ENCODE results near the gene AMOTL1. TPM values are rescaled to one million over a fixed set of nuclear protein-coding genes. Genes with fewer than 3 reads are reported as not detected.
A peak's percentile ranks its signal among the peaks of the same experiment; 100 is the strongest.

The AMOTL1 gene
- total and polyA plus RNA-seq, 5 donors from 2014 or later, result 0.20 to 0.67 (median 0.40) TPM; not detected in 1

DNA sequence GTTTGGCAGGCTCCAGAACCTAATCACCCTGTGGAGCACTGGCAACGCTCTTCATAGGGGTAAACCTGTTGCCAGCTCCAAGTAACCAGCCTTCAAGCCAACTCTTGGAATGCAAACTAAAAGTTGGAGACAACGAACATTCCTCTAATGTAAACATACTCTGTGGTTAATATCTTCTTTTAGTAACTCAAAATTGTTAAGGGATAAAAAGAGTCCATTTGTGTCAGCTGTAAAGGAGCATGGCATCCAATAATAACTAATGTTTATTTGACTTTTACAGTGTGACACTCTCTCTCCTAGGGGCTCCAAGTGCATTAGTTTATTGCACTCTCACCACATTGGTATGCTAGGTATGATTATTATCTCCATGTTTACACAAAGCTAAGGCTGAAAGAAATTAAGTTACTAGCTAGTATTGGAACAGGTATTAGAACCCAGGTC is 31.0 kb upstream of the AMOTL1 start:
- H3K9me3 Mint-ChIP-seq, result no peaks in the 10 kb centered on the region
- no peak for ATAC-seq (ENCODE audit: low read depth in 2 of 2)
- peaks cover 27% of the 10 kb centered on the region for H3K27me3 ChIP-seq (ENCODE audit: control insufficient read depth, insufficient read depth, low read length)
- no peak overlapping the region for H3K4me3 Mint-ChIP-seq
- no peak overlapping the region for H3K4me3 ChIP-seq (ENCODE audit: low read depth, low read length)
- DNase-seq, result no peak
- H3K4me1 Mint-ChIP-seq, result peaks cover 0 to 13% (median 4%) of the 10 kb centered on the region in 4 donors
- peaks cover 24% of the 10 kb centered on the region for H3K27me3 Mint-ChIP-seq
- H3K36me3 ChIP-seq (ENCODE audit: control insufficient read depth, insufficient read depth, low read length), result no peaks in the 10 kb centered on the region
- no peak overlapping the region for H3K27ac Mint-ChIP-seq
- peaks cover 14% of the 10 kb centered on the region for H3K4me1 ChIP-seq (ENCODE audit: control insufficient read depth, insufficient read depth, low read length, poor library complexity, severe bottlenecking)
- H3K36me3 Mint-ChIP-seq, result no peaks in the 10 kb centered on the region
- H3K27ac ChIP-seq (ENCODE audit: insufficient read depth, low read length, poor library complexity, severe bottlenecking), result no peak overlapping the region
- no peaks in the 10 kb centered on the region for H3K9me3 ChIP-seq (ENCODE audit: control insufficient read depth in 2 of 2, low read length in 2 of 2)

DNA sequence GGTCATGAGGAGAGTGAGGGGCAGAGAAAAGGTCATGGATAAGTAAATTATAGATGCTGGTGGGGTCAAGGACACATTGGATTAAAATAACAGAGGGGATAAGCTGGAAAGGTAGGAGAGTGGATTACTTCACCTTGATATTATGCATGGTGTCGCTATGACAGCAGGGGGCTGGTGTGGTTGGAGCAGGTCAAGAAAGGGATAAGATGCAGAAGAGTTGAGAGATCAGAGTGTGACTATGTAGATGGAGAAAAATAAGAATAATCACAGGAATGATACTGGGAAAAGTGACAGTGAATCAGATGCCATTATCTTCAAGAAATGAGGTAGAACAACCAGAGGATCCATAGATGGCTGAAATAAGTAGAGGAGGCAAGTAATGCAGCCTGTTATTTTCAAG is 29.4 kb upstream of the AMOTL1 start:
- Mint-ChIP-seq H3K9me3 (no peaks in the 10 kb centered on the region), H3K4me3 (no peak overlapping the region), H3K36me3 (no peaks in the 10 kb centered on the region), H3K27me3 (peaks cover 28% of the 10 kb centered on the region), H3K4me1 (peaks cover 0 to 13% (median 4%) of the 10 kb centered on the region in 4 donors), H3K27ac (no peak overlapping the region)
- H3K27ac ChIP-seq (ENCODE audit: insufficient read depth, low read length, poor library complexity, severe bottlenecking), result no peak overlapping the region
- H3K9me3 ChIP-seq (ENCODE audit: control insufficient read depth in 2 of 2, low read length in 2 of 2), result no peaks in the 10 kb centered on the region
- no peak overlapping the region for H3K4me3 ChIP-seq (ENCODE audit: low read depth, low read length)
- no peak for ATAC-seq (ENCODE audit: low read depth in 2 of 2)
- H3K27me3 ChIP-seq (ENCODE audit: control insufficient read depth, insufficient read depth, low read length), result peaks cover 34% of the 10 kb centered on the region
- H3K36me3 ChIP-seq (ENCODE audit: control insufficient read depth, insufficient read depth, low read length), result no peaks in the 10 kb centered on the region
- H3K4me1 ChIP-seq (ENCODE audit: control insufficient read depth, insufficient read depth, low read length, poor library complexity, severe bottlenecking), result peaks cover 14% of the 10 kb centered on the region
- no peak for DNase-seq

DNA sequence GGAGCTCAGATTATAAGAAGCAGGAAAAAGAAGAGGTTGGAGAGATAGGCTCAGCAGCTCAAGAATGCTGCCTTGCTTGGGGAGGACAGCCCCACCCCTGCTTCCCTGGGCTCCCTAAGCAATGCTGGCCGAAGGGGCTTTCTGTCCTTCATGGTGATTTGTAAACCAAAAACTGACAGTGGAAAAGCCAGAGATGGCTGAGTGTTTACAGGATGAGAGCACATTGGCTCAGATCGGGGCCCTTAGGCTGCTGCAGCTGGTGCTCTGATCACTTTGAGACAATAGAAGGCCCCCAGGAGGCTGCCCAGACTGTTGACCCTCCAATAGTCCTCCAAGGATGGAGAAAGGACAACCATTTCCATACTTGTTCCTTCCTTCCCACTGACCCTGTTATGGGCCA is 28.8 kb upstream of the AMOTL1 start:
- peaks cover 14% of the 10 kb centered on the region for H3K4me1 ChIP-seq (ENCODE audit: control insufficient read depth, insufficient read depth, low read length, poor library complexity, severe bottlenecking)
- no peak overlapping the region for H3K4me3 ChIP-seq (ENCODE audit: low read depth, low read length)
- peaks cover 36% of the 10 kb centered on the region for H3K27me3 ChIP-seq (ENCODE audit: control insufficient read depth, insufficient read depth, low read length)
- Mint-ChIP-seq H3K36me3 (no peaks in the 10 kb centered on the region), H3K4me3 (no peak overlapping the region), H3K27ac (no peak overlapping the region), H3K9me3 (no peaks in the 10 kb centered on the region), H3K27me3 (peaks cover 32% of the 10 kb centered on the region), H3K4me1 (peaks cover 0 to 13% (median 4%) of the 10 kb centered on the region in 4 donors)
- ATAC-seq (ENCODE audit: low read depth in 2 of 2), result no peak
- H3K27ac ChIP-seq (ENCODE audit: insufficient read depth, low read length, poor library complexity, severe bottlenecking), result no peak overlapping the region
- no peaks in the 10 kb centered on the region for H3K36me3 ChIP-seq (ENCODE audit: control insufficient read depth, insufficient read depth, low read length)
- no peaks in the 10 kb centered on the region for H3K9me3 ChIP-seq (ENCODE audit: control insufficient read depth in 2 of 2, low read length in 2 of 2)
- DNase-seq, result no peak

DNA sequence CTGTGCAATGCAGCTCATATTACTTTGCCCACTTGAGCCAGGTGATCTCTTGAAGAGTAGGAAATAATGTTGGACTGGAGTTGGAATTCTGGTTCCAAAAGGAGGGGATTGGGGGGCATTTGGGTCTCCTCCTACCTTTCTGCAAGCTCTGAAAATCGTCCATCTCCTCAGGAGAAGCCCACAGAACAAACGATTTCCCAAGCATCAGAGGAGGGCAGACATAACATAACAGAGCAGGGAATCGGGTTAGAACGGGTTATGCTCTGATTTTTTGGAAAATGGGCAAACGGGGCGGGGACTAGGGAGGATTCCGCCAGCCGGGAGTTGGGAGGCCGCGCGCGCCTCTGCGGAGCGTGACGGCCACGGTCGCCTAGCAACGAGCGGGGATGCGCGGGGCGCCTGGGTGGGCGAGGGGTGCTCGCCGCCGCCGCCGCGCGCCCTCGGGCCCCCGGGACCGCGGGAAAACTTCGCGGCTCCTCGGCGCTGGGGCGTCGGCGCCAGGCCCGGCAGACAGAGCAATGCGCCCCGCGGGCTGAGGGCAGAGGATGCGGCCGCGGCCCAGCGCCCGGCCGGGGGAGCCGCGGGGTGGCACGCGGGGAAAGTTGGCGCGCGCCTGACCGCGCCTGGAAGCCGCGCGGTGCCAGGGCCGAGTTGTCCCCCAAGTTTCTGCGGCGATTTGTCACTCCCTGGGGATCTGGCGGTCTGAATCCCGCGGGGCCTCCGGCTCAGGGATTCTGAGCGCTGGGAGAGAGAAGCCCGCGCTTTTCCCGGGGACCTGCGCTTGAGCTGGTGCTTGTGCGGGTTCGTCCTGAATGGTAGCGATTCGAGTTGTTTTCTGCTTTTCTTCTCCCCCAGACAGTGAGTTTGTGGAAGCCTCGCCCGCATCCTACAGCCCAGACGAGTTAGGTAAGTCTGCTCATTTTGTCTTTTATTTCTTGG is 27.8 kb upstream of the AMOTL1 start:
- H3K27ac ChIP-seq (ENCODE audit: insufficient read depth, low read length, poor library complexity, severe bottlenecking), result no peak overlapping the region
- Mint-ChIP-seq H3K4me1 (peaks cover 0 to 13% (median 4%) of the 10 kb centered on the region in 4 donors), H3K4me3 (peak overlapping the region in 2 of 4 donors; percentile 36 to 75), H3K36me3 (no peaks in the 10 kb centered on the region), H3K9me3 (no peaks in the 10 kb centered on the region), H3K27me3 (peaks cover 32% of the 10 kb centered on the region), H3K27ac (no peak overlapping the region)
- no peak for ATAC-seq (ENCODE audit: low read depth in 2 of 2)
- H3K27me3 ChIP-seq (ENCODE audit: control insufficient read depth, insufficient read depth, low read length), result peaks cover 34% of the 10 kb centered on the region
- no peaks in the 10 kb centered on the region for H3K9me3 ChIP-seq (ENCODE audit: control insufficient read depth in 2 of 2, low read length in 2 of 2)
- peaks cover 14% of the 10 kb centered on the region for H3K4me1 ChIP-seq (ENCODE audit: control insufficient read depth, insufficient read depth, low read length, poor library complexity, severe bottlenecking)
- H3K36me3 ChIP-seq (ENCODE audit: control insufficient read depth, insufficient read depth, low read length), result no peaks in the 10 kb centered on the region
- no peak overlapping the region for H3K4me3 ChIP-seq (ENCODE audit: low read depth, low read length)
- DNase-seq, result no peak

DNA sequence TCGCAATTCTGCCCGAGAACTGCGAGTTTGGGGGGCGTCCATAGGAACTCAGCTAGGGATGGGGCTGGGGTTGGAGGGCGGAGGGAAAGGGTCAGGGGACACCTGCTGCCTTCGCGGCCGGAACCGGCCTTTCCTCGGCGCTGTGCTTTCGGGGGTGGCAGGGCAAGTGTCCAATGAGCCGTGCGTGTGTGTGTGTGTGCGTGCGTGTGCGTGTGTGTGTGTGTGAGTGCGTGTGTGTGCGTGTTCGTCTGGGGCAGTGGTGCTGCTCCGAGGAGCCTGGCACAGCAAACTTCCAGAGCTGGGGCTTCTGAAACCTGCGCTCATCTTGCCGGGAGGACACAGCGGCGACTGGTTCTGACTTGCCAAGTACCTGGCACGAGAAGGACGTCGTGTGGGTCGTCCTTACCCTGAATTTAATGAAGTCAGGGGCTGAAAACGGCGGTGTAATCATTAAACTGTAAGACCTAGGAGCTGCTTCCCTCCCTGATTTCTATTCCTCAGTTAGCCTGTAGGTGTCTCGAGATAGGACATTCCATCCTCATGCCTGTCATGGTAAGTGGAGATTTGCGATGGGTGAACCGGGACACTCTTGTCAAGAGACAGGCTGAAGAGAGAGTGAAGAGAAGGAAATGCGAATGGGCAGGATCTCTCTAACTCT is 27.0 kb upstream of the AMOTL1 start:
- Mint-ChIP-seq H3K27me3 (peaks cover 35% of the 10 kb centered on the region), H3K36me3 (no peaks in the 10 kb centered on the region), H3K9me3 (no peaks in the 10 kb centered on the region), H3K27ac (no peak overlapping the region), H3K4me1 (peaks cover 0 to 13% (median 4%) of the 10 kb centered on the region in 4 donors), H3K4me3 (peak overlapping the region in 3 of 4 donors; percentile 36 to 75 (median 66))
- Histone ChIP-seq H3K36me3 (ENCODE audit: control insufficient read depth, insufficient read depth, low read length) (no peaks in the 10 kb centered on the region), H3K4me3 (ENCODE audit: low read depth, low read length) (no peak overlapping the region), H3K4me1 (ENCODE audit: control insufficient read depth, insufficient read depth, low read length, poor library complexity, severe bottlenecking) (peaks cover 14% of the 10 kb centered on the region), H3K9me3 (ENCODE audit: control insufficient read depth in 2 of 2, low read length in 2 of 2) (no peaks in the 10 kb centered on the region), H3K27ac (ENCODE audit: insufficient read depth, low read length, poor library complexity, severe bottlenecking) (no peak overlapping the region), H3K27me3 (ENCODE audit: control insufficient read depth, insufficient read depth, low read length) (peaks cover 34% of the 10 kb centered on the region)
- ATAC-seq (ENCODE audit: low read depth in 2 of 2), result no peak
- peak in 1 of 3 donors; percentile 22 for DNase-seq

DNA sequence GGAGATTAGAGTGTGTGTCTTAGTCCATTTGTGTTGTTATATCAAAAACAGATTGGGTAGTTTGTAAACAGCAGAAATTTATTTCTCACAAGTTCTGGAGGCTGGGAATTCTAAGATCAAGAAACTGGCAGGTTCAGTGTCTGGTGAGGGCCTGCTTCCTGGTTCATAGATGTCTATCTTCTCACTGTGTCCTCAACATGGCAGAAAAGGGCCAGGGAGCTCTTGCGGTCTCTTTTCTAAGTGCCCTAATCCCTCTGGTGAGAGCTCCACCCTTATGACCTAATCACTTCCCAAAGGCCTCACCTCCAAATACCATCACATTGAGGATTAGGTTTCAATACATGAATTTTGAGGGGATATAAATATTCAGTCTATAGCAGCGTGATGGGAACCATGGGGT is 25.5 kb upstream of the AMOTL1 start:
- ATAC-seq (ENCODE audit: low read depth in 2 of 2), result no peak
- H3K27me3 Mint-ChIP-seq, result peaks cover 37% of the 10 kb centered on the region
- no peaks in the 10 kb centered on the region for H3K36me3 Mint-ChIP-seq
- no peak for DNase-seq
- no peak overlapping the region for H3K27ac Mint-ChIP-seq
- peaks cover 0 to 13% (median 4%) of the 10 kb centered on the region in 4 donors for H3K4me1 Mint-ChIP-seq
- H3K27me3 ChIP-seq (ENCODE audit: control insufficient read depth, insufficient read depth, low read length), result peaks cover 35% of the 10 kb centered on the region
- H3K4me1 ChIP-seq (ENCODE audit: control insufficient read depth, insufficient read depth, low read length, poor library complexity, severe bottlenecking), result peaks cover 14% of the 10 kb centered on the region
- no peaks in the 10 kb centered on the region for H3K36me3 ChIP-seq (ENCODE audit: control insufficient read depth, insufficient read depth, low read length)
- H3K4me3 ChIP-seq (ENCODE audit: low read depth, low read length), result no peak overlapping the region
- H3K4me3 Mint-ChIP-seq, result no peak overlapping the region
- H3K9me3 Mint-ChIP-seq, result no peaks in the 10 kb centered on the region
- no peaks in the 10 kb centered on the region for H3K9me3 ChIP-seq (ENCODE audit: control insufficient read depth in 2 of 2, low read length in 2 of 2)
- H3K27ac ChIP-seq (ENCODE audit: insufficient read depth, low read length, poor library complexity, severe bottlenecking), result no peak overlapping the region

DNA sequence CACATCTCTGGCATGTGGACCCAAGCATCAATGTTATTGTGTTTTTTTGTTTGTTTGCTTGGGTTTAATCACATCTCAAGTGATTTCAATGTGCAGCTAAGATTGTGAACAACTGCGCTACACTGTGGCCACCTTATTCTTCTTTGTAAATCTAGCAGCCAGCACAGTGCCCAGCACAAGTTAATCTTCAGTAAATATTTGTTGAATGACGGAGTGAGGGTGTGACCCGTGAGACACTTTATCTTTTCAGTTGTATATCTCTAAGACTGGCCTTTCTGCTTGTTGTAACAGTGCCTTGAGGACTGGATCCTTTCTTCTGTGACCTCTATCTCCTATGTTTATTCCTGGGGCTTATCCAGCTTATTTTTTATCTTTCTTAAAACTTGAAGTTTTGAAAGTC is 21.4 kb upstream of the AMOTL1 start:
- no peaks in the 10 kb centered on the region for H3K9me3 ChIP-seq (ENCODE audit: control insufficient read depth in 2 of 2, low read length in 2 of 2)
- DNase-seq (no peak), ATAC-seq (ENCODE audit: low read depth in 2 of 2) (no peak)
- peaks cover 18% of the 10 kb centered on the region for H3K27me3 ChIP-seq (ENCODE audit: control insufficient read depth, insufficient read depth, low read length)
- H3K4me1 ChIP-seq (ENCODE audit: control insufficient read depth, insufficient read depth, low read length, poor library complexity, severe bottlenecking), result peaks cover 1% of the 10 kb centered on the region
- peaks cover 0 to 3% (median 1%) of the 10 kb centered on the region in 4 donors for H3K4me1 Mint-ChIP-seq
- no peaks in the 10 kb centered on the region for H3K36me3 Mint-ChIP-seq
- H3K27ac ChIP-seq (ENCODE audit: insufficient read depth, low read length, poor library complexity, severe bottlenecking), result no peak overlapping the region
- no peak overlapping the region for H3K4me3 ChIP-seq (ENCODE audit: low read depth, low read length)
- peaks cover 52% of the 10 kb centered on the region for H3K27me3 Mint-ChIP-seq
- peaks cover 0 to 1% (median 0%) of the 10 kb centered on the region in 7 donors for H3K9me3 Mint-ChIP-seq
- H3K36me3 ChIP-seq (ENCODE audit: control insufficient read depth, insufficient read depth, low read length), result no peaks in the 10 kb centered on the region
- H3K4me3 Mint-ChIP-seq, result no peak overlapping the region
- no peak overlapping the region for H3K27ac Mint-ChIP-seq

Data from CD4-positive, CD25-positive, alpha-beta regulatory T cell (primary cell).